Ovary (tissue), 9 donors: ENCODE results near the gene ITGAD. TPM values are rescaled to one million over a fixed set of nuclear protein-coding genes. Genes with fewer than 3 reads are reported as not detected.

Experiments
- DNase-seq, 5 donors: peaks; one replicate each; pipeline ENCODE4 v3.0.0-alpha.2; 2019 to 2020
- H3K27ac ChIP-seq, 2 donors: fragments of 200-600 bp; one replicate each; pipeline versions ENCODE4 v1.5.1 to v1.8.0; 2019 to 2022
- H3K27me3 ChIP-seq: fragments of 200-600 bp; one replicate; pipeline ENCODE4 v1.8.0; 2022
- H3K36me3 ChIP-seq: fragments of 200-600 bp; sonication (generic); one replicate; pipeline ENCODE4 v1.5.1; 2019
- H3K4me1 ChIP-seq: one replicate; pipeline ENCODE4 v1.8.1; 2013; ENCODE audit warnings: mild to moderate bottlenecking, moderate library complexity; ENCODE audit not compliant: insufficient read depth
- H3K4me3 ChIP-seq: fragments of 200-600 bp; sonication (generic); one replicate; pipeline ENCODE4 v1.5.1; 2017
- H3K9me3 ChIP-seq, 2 donors: fragments of 200-600 bp in 1 of 2; sonication (generic) in 1 of 2; one replicate each; pipeline versions ENCODE4 v1.5.1 to v1.8.1; 2013 to 2019; ENCODE audit warnings: mild to moderate bottlenecking in 1 of 2, moderate library complexity in 1 of 2
- CTCF ChIP-seq, 3 donors: fragments of 450-650 bp in 2 of 3; fragments of 200-600 bp in 1 of 3; IDR thresholded peaks; one replicate each; pipeline versions ENCODE4 v1.5.1 to v1.8.0; 2016 to 2022; ENCODE audit warnings: antibody characterized with exemption in 3 of 3, mild to moderate bottlenecking in 1 of 3
- EP300 ChIP-seq: sonication (generic); formaldehyde crosslinking; IDR thresholded peaks from one replicate; pipeline ENCODE4 v1.6.1; 2017; ENCODE audit warnings: antibody characterized with exemption
- POLR2A ChIP-seq: fragments of 450-650 bp; IDR thresholded peaks from one replicate; pipeline ENCODE4 v1.6.1; 2017; ENCODE audit warnings: antibody characterized with exemption, mild to moderate bottlenecking, moderate library complexity
- WGBS, 3 donors: extraction: QIAGEN DNeasy Blood & Tissue Kit in 1 of 3; methylation state at CpG; one replicate each; pipeline versions ENCODE4 v1.1.5 to v1.1.7; 2013 to 2017; 5-methylcytosine and 5-hydroxymethylcytosine counted together
- intact Hi-C, 4 donors: fragments of 100-400 bp; cut with DNase I; formaldehyde crosslinking; loops; one replicate each; pipeline versions ENCODE4 v1.11.0 to v1.15.1; 2022 to 2023
- polyA plus RNA-seq, 2 donors: library from polyadenylated mRNA; stranded (reverse); fragments of 200-250 nt in 1 of 2; fragments of 350-450 nt in 1 of 2; fragmentation: Illumina TruSeq in 1 of 2; extraction: RNeasy Lipid Tissue Mini Kit (QIAGEN cat#74804) in 1 of 2; gene quantifications; one replicate each; pipeline ENCODE4 v1.2.3, GENCODE V29; 2013 to 2014
- total RNA-seq, 7 donors: library from RNA; depleted of rRNA in 2 of 7; stranded (reverse); fragments of >200 nt in 2 of 7; fragmentation: NEBNext Ultra II Directional in 3 of 7; extraction: Animal tissue kit (Norgen Biotek cat#: 25700) in 3 of 7; gene quantifications; one replicate each; pipeline versions ENCODE4 v1.1.0 to v1.2.4, GENCODE V29; 2016 to 2023
- donor health status: DM: no; HTN: no; CAD: no; lungs with moderate emphysema.
- donor health status: DM: no; HTN: no; CAD: no.
- donor health status: Bipolar disorder and iron deficiency.
- donor health status: DM: yes; HTN: yes; CAD: no.
- donor health status: DM: no; HTN: no; CAD: no.
- donor health status: DM: yes; HTN: yes; CAD: no.

ITGAD gene
- total and polyA plus RNA-seq, 9 donors, result 0.05 to 2.7 (median 0.13) TPM; not detected in 5

GRCh38 chr16:31471241-31471874 is 78.2 kb downstream of the ITGAD start:
- H3K27ac ChIP-seq, result peak overlapping the region; percentile 87 to 95
- no peak for TF ChIP-seq POLR2A
- no peak for TF ChIP-seq EP300
- TF ChIP-seq CTCF (IDR thresholded peaks at IDR 0.05), result no peak
- 29 to 37% (median 29%) methylated on average over 14 to 15 of the region's 15 CpGs for WGBS, 3 donors
- DNase-seq, result peak in 1 of 5 donors; percentile 29
- H3K36me3 ChIP-seq, result no peaks in the 10 kb centered on the region
- intact Hi-C loops, result no loop called here
- H3K4me3 ChIP-seq, result peak overlapping the region; percentile 61
- no peaks in the 10 kb centered on the region for H3K9me3 ChIP-seq
- H3K27me3 ChIP-seq, result no peaks in the 10 kb centered on the region
- H3K4me1 ChIP-seq, result peaks cover 6% of the 10 kb centered on the region

- Histone ChIP-seq H3K27me3 (no peaks in the 10 kb centered on the region), H3K4me1 (peaks cover 6% of the 10 kb centered on the region), H3K27ac (peak within 1 kb of the TSS; percentile 87 to 95), H3K36me3 (no peaks in the 10 kb centered on the region), H3K9me3 (no peaks in the 10 kb centered on the region), H3K4me3 (peak within 1 kb of the TSS; percentile 61)
- WGBS, 3 donors, result 0 to 1% (median 0%) methylated on average over 35 to 63 of the region's 63 CpGs
- peak; percentile 83 to 89 (median 86) for DNase-seq
- intact Hi-C loops, result no loop called here
- TF ChIP-seq CTCF (IDR thresholded peaks at IDR 0.05) (no peak), POLR2A (peak; percentile 24)
Observed at GRCh38 chr16:31471875-31472708, 79.0 kb downstream of the ITGAD start, which contains the start of gene TGFB1I1. Gene TGFB1I1, plus strand, starts transcription at chr16:31472152. Its CDS starts 37 bp downstream, at chr16:31472189.

GRCh38 chr16:31472709-31473203 is 79.6 kb downstream of the ITGAD start:
- Histone ChIP-seq H3K27ac (peak overlapping the region; percentile 87 to 95), H3K4me1 (peaks cover 6% of the 10 kb centered on the region), H3K27me3 (no peaks in the 10 kb centered on the region), H3K4me3 (peak overlapping the region; percentile 61), H3K9me3 (no peaks in the 10 kb centered on the region), H3K36me3 (no peaks in the 10 kb centered on the region)
- peak; percentile 95 to 97 (median 97) for DNase-seq
- 10 to 12% (median 11%) methylated on average over 20 of the region's 20 CpGs for WGBS, 3 donors
- intact Hi-C loops, result no loop called here
- TF ChIP-seq EP300 (no peak), POLR2A (peak; percentile 39), CTCF (IDR thresholded peaks at IDR 0.05) (peak; percentile 59 to 84 (median 59))

- 78 to 82% (median 80%) methylated on average over 14 to 17 of the region's 17 CpGs for WGBS, 3 donors
- H3K9me3 ChIP-seq, result no peaks in the 10 kb centered on the region
- no peaks in the 10 kb centered on the region for H3K36me3 ChIP-seq
- no peaks in the 10 kb centered on the region for H3K27me3 ChIP-seq
- TF ChIP-seq EP300, result no peak
- TF ChIP-seq CTCF (IDR thresholded peaks at IDR 0.05), result no peak
- no peak for TF ChIP-seq POLR2A
- H3K27ac ChIP-seq, result peak overlapping the region; percentile 87 to 95
- H3K4me3 ChIP-seq, result peak overlapping the region; percentile 13
- intact Hi-C loops, result no loop called here
- H3K4me1 ChIP-seq, result peaks cover 6% of the 10 kb centered on the region
- DNase-seq, result peak in 3 of 5 donors; percentile 40 to 68 (median 64)
Observed at GRCh38 chr16:31473264-31473984, 80.3 kb downstream of the ITGAD start.
